GM19351 (cell line): ENCODE data around the gene ACTRT2.

Experiments used
- ATAC-seq: cut with Tn5 transposase; IDR thresholded peaks from one replicate; pipeline ENCODE4 v1.9.1; 2021; ENCODE audit warnings: mild to moderate bottlenecking, moderate library complexity; ENCODE audit not compliant: unreplicated experiment

Gene ACTRT2

GRCh38 chr1:3021233-3021671 lies at the start of gene ACTRT2:
TSS of gene ACTRT2 (plus strand) at chr1:3021467. CDS start at chr1:3021687, 220 bp downstream.
- no peak for ATAC-seq

- ATAC-seq, result no peak
These were observed 49.7 kb upstream of the ACTRT2 start for GRCh38 chr1:2971609-2972008.

GRCh38 chr1:2972011-2972878 lies 49.0 kb upstream of the ACTRT2 start:
- no peak for ATAC-seq

GRCh38 chr1:2972879-2973575 lies 48.2 kb upstream of the ACTRT2 start:
- ATAC-seq, result no peak

GRCh38 chr1:2973601-2974593 lies 47.4 kb upstream of the ACTRT2 start:
- ATAC-seq, result no peak

- no peak for ATAC-seq
These were observed 46.5 kb upstream of the ACTRT2 start for GRCh38 chr1:2974701-2975301.

GRCh38 chr1:2975466-2976179 lies 45.6 kb upstream of the ACTRT2 start:
- no peak for ATAC-seq

GRCh38 chr1:2976180-2976562 lies 45.1 kb upstream of the ACTRT2 start:
- ATAC-seq, result no peak

GRCh38 chr1:2977886-2978611 lies 43.2 kb upstream of the ACTRT2 start:
- ATAC-seq, result no peak

- ATAC-seq, result no peak
These were observed 42.5 kb upstream of the ACTRT2 start for GRCh38 chr1:2978691-2979190.

- ATAC-seq, result no peak
These were observed 41.8 kb upstream of the ACTRT2 start for GRCh38 chr1:2979191-2980072.

GRCh38 chr1:2980073-2980791 lies 41.0 kb upstream of the ACTRT2 start:
- ATAC-seq, result no peak

GRCh38 chr1:2980849-2981248 lies 40.4 kb upstream of the ACTRT2 start:
- no peak for ATAC-seq

- ATAC-seq, result no peak
These were observed 39.9 kb upstream of the ACTRT2 start for GRCh38 chr1:2981388-2981787.

GRCh38 chr1:2981981-2982614 lies 39.2 kb upstream of the ACTRT2 start:
- no peak for ATAC-seq

- ATAC-seq, result no peak
These were observed 38.5 kb upstream of the ACTRT2 start for GRCh38 chr1:2982615-2983318.
